Endothelial cell (in vitro differentiated cells): Measurements from ENCODE around the gene LYRM7. TPM values are rescaled to one million over a fixed set of nuclear protein-coding genes. Genes with fewer than 3 reads are reported as not detected.

Experiments used
- DNase-seq: peaks from one replicate; pipeline ENCODE4 v3.0.0; 2021; ENCODE audit warnings: low spot score
- H3K27ac Mint-ChIP-seq: one replicate; pipeline ENCODE4 v1.8.0; 2021; ENCODE audit warnings: mixed read lengths, inconsistent platforms; ENCODE audit not compliant: unreplicated experiment
- H3K27me3 Mint-ChIP-seq: one replicate; pipeline ENCODE4 v1.8.0; 2021; ENCODE audit warnings: mild to moderate bottlenecking, moderate library complexity, mixed read lengths, inconsistent platforms; ENCODE audit not compliant: unreplicated experiment
- H3K36me3 Mint-ChIP-seq: one replicate; pipeline ENCODE4 v1.8.0; 2021; ENCODE audit warnings: mild to moderate bottlenecking, low read depth, mixed read lengths, inconsistent platforms; ENCODE audit not compliant: unreplicated experiment
- H3K4me1 Mint-ChIP-seq: one replicate; pipeline ENCODE4 v1.8.0; 2021; ENCODE audit warnings: mild to moderate bottlenecking, mixed read lengths, inconsistent platforms; ENCODE audit not compliant: unreplicated experiment
- H3K4me3 Mint-ChIP-seq: one replicate; pipeline ENCODE4 v1.8.0; 2021; ENCODE audit warnings: mild to moderate bottlenecking, mixed read lengths, inconsistent platforms; ENCODE audit not compliant: unreplicated experiment
- H3K9me3 Mint-ChIP-seq: one replicate; pipeline ENCODE4 v1.8.0; 2021; ENCODE audit warnings: mixed read lengths, inconsistent platforms; ENCODE audit not compliant: unreplicated experiment
- total RNA-seq: library from RNA; stranded (reverse); fragmentation: NEBNext Ultra II Directional; extraction: Animal tissue kit (Norgen Biotek cat#: 25700); gene quantifications from one replicate; pipeline ENCODE4 v1.2.1, GENCODE V29; 2021; ENCODE audit not compliant: unreplicated experiment
- TF ChIP-seq, protein P1 (sequence below): fragments of 200-600 bp; sonication (generic); IDR thresholded peaks from one replicate; pipeline ENCODE4 v1.5.0; 2021; ENCODE audit warnings: antibody characterized with exemption; ENCODE audit not compliant: unreplicated experiment

Gene LYRM7
- total RNA-seq, 1 donor from 2014 or later: 6.3 TPM

DNA sequence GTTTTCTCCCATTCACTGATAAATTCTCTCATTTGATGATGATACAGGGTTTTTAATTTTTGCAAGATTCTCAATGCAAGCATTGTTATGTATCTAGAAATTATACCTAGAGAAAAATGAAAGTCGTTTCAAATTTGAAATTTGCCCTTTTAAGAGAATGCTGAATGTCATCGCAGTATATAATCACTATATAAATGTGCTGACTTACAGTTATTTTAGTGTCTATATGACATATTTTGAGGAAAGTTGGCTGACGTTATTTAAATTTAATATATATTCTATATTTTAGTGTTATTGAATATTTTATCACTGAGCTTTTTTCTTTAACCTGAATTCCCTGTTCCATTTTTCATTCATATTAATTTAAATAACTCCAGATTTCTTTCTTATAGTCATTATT lies 29.8 kb downstream of the LYRM7 start:
- no peaks in the 10 kb centered on the region for H3K36me3 Mint-ChIP-seq
- H3K9me3 Mint-ChIP-seq: no peaks in the 10 kb centered on the region
- TF ChIP-seq, protein P1, sequence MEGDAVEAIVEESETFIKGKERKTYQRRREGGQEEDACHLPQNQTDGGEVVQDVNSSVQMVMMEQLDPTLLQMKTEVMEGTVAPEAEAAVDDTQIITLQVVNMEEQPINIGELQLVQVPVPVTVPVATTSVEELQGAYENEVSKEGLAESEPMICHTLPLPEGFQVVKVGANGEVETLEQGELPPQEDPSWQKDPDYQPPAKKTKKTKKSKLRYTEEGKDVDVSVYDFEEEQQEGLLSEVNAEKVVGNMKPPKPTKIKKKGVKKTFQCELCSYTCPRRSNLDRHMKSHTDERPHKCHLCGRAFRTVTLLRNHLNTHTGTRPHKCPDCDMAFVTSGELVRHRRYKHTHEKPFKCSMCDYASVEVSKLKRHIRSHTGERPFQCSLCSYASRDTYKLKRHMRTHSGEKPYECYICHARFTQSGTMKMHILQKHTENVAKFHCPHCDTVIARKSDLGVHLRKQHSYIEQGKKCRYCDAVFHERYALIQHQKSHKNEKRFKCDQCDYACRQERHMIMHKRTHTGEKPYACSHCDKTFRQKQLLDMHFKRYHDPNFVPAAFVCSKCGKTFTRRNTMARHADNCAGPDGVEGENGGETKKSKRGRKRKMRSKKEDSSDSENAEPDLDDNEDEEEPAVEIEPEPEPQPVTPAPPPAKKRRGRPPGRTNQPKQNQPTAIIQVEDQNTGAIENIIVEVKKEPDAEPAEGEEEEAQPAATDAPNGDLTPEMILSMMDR: no peak
- no peak overlapping the region for H3K4me3 Mint-ChIP-seq
- no peaks in the 10 kb centered on the region for H3K4me1 Mint-ChIP-seq
- H3K27ac Mint-ChIP-seq: no peak overlapping the region
- DNase-seq: no peak
- H3K27me3 Mint-ChIP-seq: no peaks in the 10 kb centered on the region

DNA sequence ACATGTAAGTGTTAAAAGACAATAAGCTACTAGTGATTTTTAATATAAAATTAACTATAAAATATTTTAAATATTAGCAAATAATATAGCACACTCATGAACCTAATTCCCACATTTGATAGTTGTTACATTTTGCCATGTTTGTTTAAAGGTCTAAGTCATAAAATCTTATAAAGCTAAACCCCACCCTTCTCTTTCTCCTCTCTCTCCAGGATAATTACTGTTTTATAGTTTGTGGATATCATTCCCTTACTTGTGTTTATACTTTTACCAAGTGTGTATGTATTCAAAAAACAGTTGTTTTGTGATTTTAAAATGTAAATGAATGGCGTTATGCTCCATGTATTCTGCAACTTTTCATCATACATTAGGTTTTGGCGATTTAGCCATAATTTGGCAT lies 34.2 kb downstream of the LYRM7 start:
- Mint-ChIP-seq H3K27ac (no peak overlapping the region), H3K36me3 (no peaks in the 10 kb centered on the region), H3K9me3 (no peaks in the 10 kb centered on the region), H3K4me3 (no peak overlapping the region), H3K4me1 (no peaks in the 10 kb centered on the region), H3K27me3 (no peaks in the 10 kb centered on the region)
- no peak for DNase-seq
- TF ChIP-seq, protein P1: no peak

DNA sequence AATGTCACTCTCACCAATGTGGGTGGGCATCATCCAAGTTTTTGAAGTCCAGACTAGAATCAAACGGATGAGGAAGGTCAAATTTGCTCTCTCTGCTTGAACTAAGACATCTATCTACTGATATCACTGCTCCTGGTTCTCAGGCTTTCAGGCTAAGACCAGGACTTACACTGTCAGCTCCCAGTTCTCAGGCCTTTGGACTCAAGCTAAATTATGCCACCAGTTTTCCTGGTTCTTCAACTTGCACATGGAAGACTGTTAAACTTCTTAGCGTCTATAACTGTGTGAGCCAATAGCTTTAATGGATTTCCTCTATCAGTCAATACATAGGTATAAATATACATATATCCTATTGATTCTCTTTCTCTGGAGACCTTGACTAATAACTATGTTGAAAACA lies 35.3 kb downstream of the LYRM7 start:
- peaks cover 1% of the 10 kb centered on the region for H3K27me3 Mint-ChIP-seq
- H3K36me3 Mint-ChIP-seq: no peaks in the 10 kb centered on the region

DNA sequence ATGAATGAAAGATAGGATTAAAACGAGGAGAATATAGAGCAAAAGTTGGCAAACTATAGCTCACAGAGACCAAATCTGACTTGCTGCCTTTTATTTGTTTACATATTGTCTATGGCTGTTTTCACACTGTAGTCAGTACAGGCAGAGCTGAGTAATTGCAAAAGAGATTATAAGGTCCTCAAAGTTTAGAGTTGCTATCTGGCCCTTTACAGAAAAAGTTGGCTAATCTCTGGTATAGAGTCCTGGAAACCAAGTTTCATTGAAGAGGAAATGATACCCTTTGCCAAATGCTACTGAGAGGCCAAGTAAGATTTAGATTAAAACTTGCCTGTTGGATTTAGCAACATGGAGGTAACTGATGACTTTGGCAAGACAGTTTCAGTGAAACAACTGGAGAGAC lies 36.0 kb downstream of the LYRM7 start:
- TF ChIP-seq, protein P1: no peak
- peaks cover 1% of the 10 kb centered on the region for H3K27me3 Mint-ChIP-seq
- no peak overlapping the region for H3K4me3 Mint-ChIP-seq
- H3K4me1 Mint-ChIP-seq: no peaks in the 10 kb centered on the region
- DNase-seq: no peak
- H3K36me3 Mint-ChIP-seq: no peaks in the 10 kb centered on the region
- no peaks in the 10 kb centered on the region for H3K9me3 Mint-ChIP-seq
- H3K27ac Mint-ChIP-seq: no peak overlapping the region

More for the DNA sequence above, 35.3 kb downstream of the LYRM7 start:
- no peak overlapping the region for H3K27ac Mint-ChIP-seq
- no peaks in the 10 kb centered on the region for H3K9me3 Mint-ChIP-seq
- no peak overlapping the region for H3K4me3 Mint-ChIP-seq
- no peaks in the 10 kb centered on the region for H3K4me1 Mint-ChIP-seq
- TF ChIP-seq, protein P1: no peak
- no peak for DNase-seq

DNA sequence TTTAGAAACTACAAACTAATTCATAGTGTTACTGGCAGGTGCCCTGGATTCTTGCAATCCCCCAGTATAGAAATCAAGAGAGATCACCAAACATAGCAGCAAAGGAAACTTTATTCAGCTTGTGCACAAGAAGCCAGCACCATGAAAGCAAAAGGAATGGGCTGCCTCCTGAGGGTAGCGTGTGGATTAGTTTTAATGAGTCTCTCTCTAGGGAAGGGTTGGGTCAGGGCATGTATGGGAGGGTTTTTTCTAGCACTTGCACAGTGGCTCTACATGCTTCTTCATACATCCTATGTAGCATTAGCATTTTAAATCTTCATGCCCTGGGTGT lies 38.4 kb downstream of the LYRM7 start:
- no peak overlapping the region for H3K4me3 Mint-ChIP-seq
- no peak for DNase-seq
- no peaks in the 10 kb centered on the region for H3K9me3 Mint-ChIP-seq
- peaks cover 1% of the 10 kb centered on the region for H3K27me3 Mint-ChIP-seq
- no peaks in the 10 kb centered on the region for H3K36me3 Mint-ChIP-seq
- TF ChIP-seq, protein P1: no peak
- H3K27ac Mint-ChIP-seq: no peak overlapping the region
- H3K4me1 Mint-ChIP-seq: no peaks in the 10 kb centered on the region
